MM.1S (cell line): Measurements from ENCODE around the gene FARP1.

Experiments used
- DNase-seq: peaks from one replicate; pipeline ENCODE4 v3.0.0-alpha.2; 2015
- H2AFZ ChIP-seq: fragments of 300-600 bp; sonication (generic); 2 replicates; pipeline ENCODE4 v1.6.0; 2016; ENCODE audit warnings: antibody characterized with exemption, low read length
- H3F3A ChIP-seq: fragments of 300-600 bp; sonication (generic); 2 replicates; pipeline ENCODE4 v1.6.1; 2016; ENCODE audit warnings: mild to moderate bottlenecking, antibody characterized with exemption, low read length, moderate library complexity, mixed read lengths; ENCODE audit not compliant: insufficient read depth
- H3K27ac ChIP-seq: fragments of 300-600 bp; sonication (generic); 2 replicates; pipeline ENCODE4 v1.5.1; 2016; ENCODE audit warnings: mild to moderate bottlenecking, low read length
- H3K27me3 ChIP-seq: fragments of 300-600 bp; sonication (generic); replicated peaks from 2 replicates; pipeline ENCODE4 v1.6.0; 2016; ENCODE audit warnings: low read length; ENCODE audit not compliant: insufficient read depth
- H3K36me3 ChIP-seq: fragments of 300-600 bp; sonication (generic); replicated peaks from 2 replicates; pipeline ENCODE4 v1.6.1; 2016; ENCODE audit warnings: mild to moderate bottlenecking, low read length, mixed read lengths; ENCODE audit not compliant: insufficient read depth
- H3K4me1 ChIP-seq: fragments of 300-600 bp; sonication (generic); 2 replicates; pipeline ENCODE4 v1.6.1; 2016; ENCODE audit warnings: low read length, mixed read lengths
- H3K4me2 ChIP-seq: fragments of 300-600 bp; sonication (generic); 2 replicates; pipeline ENCODE4 v1.6.0; 2016; ENCODE audit warnings: low read depth, low read length
- H3K4me3 ChIP-seq: fragments of 300-600 bp; sonication (generic); 2 replicates; pipeline ENCODE4 v1.5.1; 2016; ENCODE audit warnings: low read length, mixed read lengths
- H3K79me2 ChIP-seq: fragments of 300-600 bp; sonication (generic); 2 replicates; pipeline ENCODE4 v1.6.1; 2016; ENCODE audit warnings: mixed run types, low read length, mixed read lengths
- H3K9ac ChIP-seq: fragments of 300-600 bp; sonication (generic); 2 replicates; pipeline ENCODE4 v1.6.1; 2016; ENCODE audit warnings: low read length, mixed read lengths
- H3K9me2 ChIP-seq: fragments of 300-600 bp; sonication (generic); replicated peaks from 2 replicates; pipeline ENCODE4 v1.6.1; 2016; ENCODE audit warnings: mild to moderate bottlenecking, low read length, mixed read lengths; ENCODE audit not compliant: insufficient read depth
- H3K9me3 ChIP-seq: fragments of 300-600 bp; sonication (generic); replicated peaks from 2 replicates; pipeline ENCODE4 v1.6.1; 2016; ENCODE audit warnings: mild to moderate bottlenecking, low read length, mixed read lengths; ENCODE audit not compliant: insufficient read depth
- H4K20me1 ChIP-seq: fragments of 300-600 bp; sonication (generic); 2 replicates; pipeline ENCODE4 v1.6.1; 2016; ENCODE audit warnings: mild to moderate bottlenecking, low read length, moderate library complexity, mixed read lengths; ENCODE audit not compliant: insufficient read depth
- EZH2 ChIP-seq: fragments of 300-600 bp; sonication (generic); optimal IDR thresholded peaks from 2 replicates; pipeline ENCODE3; 2017; ENCODE audit warnings: low read depth, mild to moderate bottlenecking, antibody characterized with exemption, low read length, mixed read lengths
- EZH2phosphoT487 ChIP-seq: fragments of 300-600 bp; sonication (generic); IDR thresholded peaks from 2 replicates; pipeline ENCODE4 v1.6.1; 2018; ENCODE audit warnings: antibody characterized with exemption, low read length
- TF ChIP-seq, protein P1 (sequence below): fragments of 300-600 bp; sonication (generic); IDR thresholded peaks from 2 replicates; pipeline ENCODE4 v1.5.1; 2016; ENCODE audit warnings: antibody characterized with exemption, low read length, mixed read lengths

Gene FARP1

DNA sequence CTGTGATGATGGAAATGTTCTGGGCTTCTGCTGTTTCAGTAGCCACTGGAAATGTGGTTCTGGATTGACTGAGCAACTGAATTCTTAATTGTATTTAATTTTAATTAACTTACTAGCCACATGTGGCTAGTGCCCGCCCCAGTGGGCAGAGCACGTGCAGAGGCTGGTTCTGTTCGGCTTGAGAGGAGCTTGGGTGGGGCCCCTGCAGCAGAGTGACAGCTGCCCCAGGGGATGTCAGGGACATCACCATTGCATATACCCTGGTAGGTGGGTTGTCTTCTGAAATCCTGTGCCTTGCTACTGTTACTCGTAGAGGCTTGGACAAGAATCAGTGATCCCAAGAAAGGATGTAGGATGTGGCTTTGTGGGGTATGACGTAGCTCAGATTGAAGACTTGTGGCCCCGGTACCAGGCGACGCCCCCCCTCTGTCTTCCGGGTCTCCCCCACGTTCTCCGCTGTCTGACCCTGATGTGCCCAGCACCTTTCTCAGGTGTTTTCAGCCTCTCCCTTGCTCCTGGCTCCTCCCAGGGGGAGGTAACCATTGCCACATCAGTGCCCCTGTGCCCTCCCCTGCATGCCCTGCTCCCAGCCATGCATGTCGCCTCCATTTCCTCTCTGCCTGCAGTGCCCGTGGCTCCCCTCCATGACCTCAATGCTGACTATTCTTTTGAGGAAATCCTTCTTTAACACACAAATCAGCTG, 136.7 kb downstream of the FARP1 start:
- no peaks in the 10 kb centered on the region for H3K4me1 ChIP-seq
- TF ChIP-seq EZH2 (no peak), EZH2phosphoT487 (no peak)
- TF ChIP-seq, protein P1, sequence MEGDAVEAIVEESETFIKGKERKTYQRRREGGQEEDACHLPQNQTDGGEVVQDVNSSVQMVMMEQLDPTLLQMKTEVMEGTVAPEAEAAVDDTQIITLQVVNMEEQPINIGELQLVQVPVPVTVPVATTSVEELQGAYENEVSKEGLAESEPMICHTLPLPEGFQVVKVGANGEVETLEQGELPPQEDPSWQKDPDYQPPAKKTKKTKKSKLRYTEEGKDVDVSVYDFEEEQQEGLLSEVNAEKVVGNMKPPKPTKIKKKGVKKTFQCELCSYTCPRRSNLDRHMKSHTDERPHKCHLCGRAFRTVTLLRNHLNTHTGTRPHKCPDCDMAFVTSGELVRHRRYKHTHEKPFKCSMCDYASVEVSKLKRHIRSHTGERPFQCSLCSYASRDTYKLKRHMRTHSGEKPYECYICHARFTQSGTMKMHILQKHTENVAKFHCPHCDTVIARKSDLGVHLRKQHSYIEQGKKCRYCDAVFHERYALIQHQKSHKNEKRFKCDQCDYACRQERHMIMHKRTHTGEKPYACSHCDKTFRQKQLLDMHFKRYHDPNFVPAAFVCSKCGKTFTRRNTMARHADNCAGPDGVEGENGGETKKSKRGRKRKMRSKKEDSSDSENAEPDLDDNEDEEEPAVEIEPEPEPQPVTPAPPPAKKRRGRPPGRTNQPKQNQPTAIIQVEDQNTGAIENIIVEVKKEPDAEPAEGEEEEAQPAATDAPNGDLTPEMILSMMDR = no peak
- no peaks in the 10 kb centered on the region for H3K36me3 ChIP-seq
- H3K4me3 ChIP-seq = no peak overlapping the region
- no peaks in the 10 kb centered on the region for H3K79me2 ChIP-seq
- H3F3A ChIP-seq = no peaks in the 10 kb centered on the region
- no peaks in the 10 kb centered on the region for H3K9me3 ChIP-seq
- no peak for DNase-seq
- no peaks in the 10 kb centered on the region for H3K27me3 ChIP-seq
- no peaks in the 10 kb centered on the region for H3K9me2 ChIP-seq
- H3K4me2 ChIP-seq = no peak overlapping the region
- H4K20me1 ChIP-seq = no peaks in the 10 kb centered on the region
- no peak overlapping the region for H2AFZ ChIP-seq
- no peak overlapping the region for H3K27ac ChIP-seq
- no peak overlapping the region for H3K9ac ChIP-seq

DNA sequence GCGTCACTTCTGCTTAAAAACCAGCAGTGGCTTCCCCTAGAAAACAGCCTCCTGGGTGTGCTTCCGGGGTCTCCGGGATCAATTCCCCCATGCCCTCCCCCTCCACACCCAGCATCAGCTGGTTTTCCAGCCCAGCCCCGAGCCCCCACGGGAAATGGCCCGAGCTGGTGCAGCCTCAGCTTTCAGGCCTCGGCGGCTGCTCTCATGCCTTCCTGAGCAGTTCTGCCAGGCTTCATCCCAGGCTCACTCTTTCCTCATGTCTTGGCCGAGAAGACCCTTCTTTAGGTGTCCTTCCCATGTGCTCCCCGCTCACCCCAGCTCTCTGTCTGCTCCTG, 137.2 kb downstream of the FARP1 start:
- TF ChIP-seq, protein P1 = no peak
- TF ChIP-seq EZH2phosphoT487 = no peak
- no peak for TF ChIP-seq EZH2
- Histone ChIP-seq H3K27me3 (no peaks in the 10 kb centered on the region), H3K9ac (no peak overlapping the region), H3F3A (no peaks in the 10 kb centered on the region), H3K9me2 (no peaks in the 10 kb centered on the region), H3K9me3 (no peaks in the 10 kb centered on the region), H3K4me3 (no peak overlapping the region), H3K4me2 (no peak overlapping the region), H3K79me2 (no peaks in the 10 kb centered on the region), H3K36me3 (no peaks in the 10 kb centered on the region), H3K4me1 (no peaks in the 10 kb centered on the region), H3K27ac (no peak overlapping the region), H4K20me1 (no peaks in the 10 kb centered on the region), H2AFZ (no peak overlapping the region)
- no peak for DNase-seq

DNA sequence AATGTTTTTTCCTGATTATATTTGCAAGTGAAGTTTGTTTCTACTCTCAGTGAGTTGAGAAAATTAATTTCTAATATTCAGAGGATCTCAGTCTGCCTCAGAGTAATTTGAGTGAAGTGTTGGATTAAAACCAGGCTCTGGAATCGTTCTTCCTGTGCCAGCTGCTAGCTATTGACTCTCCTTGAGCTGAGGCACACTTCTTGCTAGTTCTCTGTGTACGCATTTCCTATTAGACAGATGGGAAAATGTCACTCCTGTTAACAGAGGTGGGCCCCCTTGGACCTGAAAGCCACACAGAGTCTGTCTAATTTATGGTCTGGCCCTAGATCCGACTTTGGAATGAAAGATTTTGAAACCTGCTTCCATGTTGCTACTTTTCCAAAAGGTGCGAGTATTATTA, 141.8 kb downstream of the FARP1 start:
- no peak overlapping the region for H3K4me3 ChIP-seq
- no peaks in the 10 kb centered on the region for H3K9me3 ChIP-seq
- H3K9me2 ChIP-seq = no peaks in the 10 kb centered on the region
- no peak overlapping the region for H3K27ac ChIP-seq
- no peaks in the 10 kb centered on the region for H3K79me2 ChIP-seq
- no peak for DNase-seq
- no peak overlapping the region for H3K4me2 ChIP-seq
- no peak overlapping the region for H2AFZ ChIP-seq
- no peak overlapping the region for H3K9ac ChIP-seq
- H3K36me3 ChIP-seq = no peaks in the 10 kb centered on the region
- H3F3A ChIP-seq = no peaks in the 10 kb centered on the region
- no peak for TF ChIP-seq EZH2
- TF ChIP-seq EZH2phosphoT487 = no peak
- TF ChIP-seq, protein P1 = no peak
- H3K27me3 ChIP-seq = no peaks in the 10 kb centered on the region
- no peaks in the 10 kb centered on the region for H3K4me1 ChIP-seq
- no peaks in the 10 kb centered on the region for H4K20me1 ChIP-seq
